Measurements from ENCODE around the gene ACTG2. TPM values are rescaled to one million over a fixed set of nuclear protein-coding genes. Genes with fewer than 3 reads are reported as not detected.

The ACTG2 gene
- total and polyA plus RNA-seq, 2 donors (not counting 1 experiment from before 2014, with no cell fraction given) = not detected

- Histone ChIP-seq H3K27ac (ENCODE audit: low read length in 2 of 2) (no peak overlapping the region), H3K4me3 (ENCODE audit: control extremely low read depth in 1 of 5, extremely low read depth in 1 of 5, insufficient read depth in 1 of 5, low read depth in 2 of 5, low read length in 4 of 5) (no peak overlapping the region), H3K4me1 (ENCODE audit: control insufficient read depth in 2 of 2, insufficient read depth in 2 of 2, low read length in 2 of 2) (no peaks in the 10 kb centered on the region), H3K36me3 (replicated peaks in 1 of 2; ENCODE audit: control extremely low read depth in 1 of 2, control insufficient read depth in 1 of 2, extremely low read depth in 1 of 2, insufficient read depth in 2 of 2, low read length in 1 of 2) (no peaks in the 10 kb centered on the region), H3K9me3 (ENCODE audit: control extremely low read depth in 1 of 3, control insufficient read depth in 2 of 3, insufficient read depth in 1 of 3, low read length in 2 of 3) (no peaks in the 10 kb centered on the region), H4K20me1 (ENCODE audit: control insufficient read depth, insufficient read depth, low read length, poor library complexity, severe bottlenecking) (no peaks in the 10 kb centered on the region), H2AFZ (ENCODE audit: insufficient read depth, low read depth, low read length, poor library complexity, severe bottlenecking) (no peak overlapping the region), H3K4me2 (replicated peaks; ENCODE audit: low read depth, low read length, poor library complexity, severe bottlenecking) (no peak overlapping the region), H3K27me3 (replicated peaks in 1 of 4; ENCODE audit: control extremely low read depth in 1 of 4, control insufficient read depth in 3 of 4, insufficient read depth in 4 of 4, low read length in 3 of 4) (no peaks in the 10 kb centered on the region), H3K9ac (ENCODE audit: low read length) (no peak overlapping the region), H3K79me2 (ENCODE audit: control insufficient read depth, insufficient read depth, low read length) (no peaks in the 10 kb centered on the region)
- 93% methylated on average over 8 of the region's 8 CpGs for WGBS (ENCODE audit: insufficient coverage)
- Mint-ChIP-seq H3K4me3 (no peak overlapping the region), H3K4me1 (no peaks in the 10 kb centered on the region), H3K9me3 (ENCODE audit: insufficient read depth) (no peaks in the 10 kb centered on the region), H3K27me3 (no peaks in the 10 kb centered on the region), H3K27ac (no peak overlapping the region)
- DNase-seq (no peak), ATAC-seq (ENCODE audit: low read depth) (no peak)
- intact Hi-C loops (cut with micrococcal nuclease) = no loop called here
- POLR2A ChIA-PET = no interaction called here
- CTCF ChIA-PET = interaction anchor here (0.6 kb wide), 1 partner anchor 492 kb away, joined by 3 read pairs; no protein-coding TSS in a partner anchor
- TF ChIP-seq EZH2 (IDR thresholded peaks at IDR 0.05; ENCODE audit: borderline replicate concordance, insufficient read depth, low read depth, low read length, poor library complexity, severe bottlenecking) (no peak), CTCF (IDR thresholded peaks at IDR 0.05) (no peak)
Observed at GRCh38 chr2:73913414-73914054, 20.7 kb downstream of the ACTG2 start.

- H4K20me1 ChIP-seq (ENCODE audit: control insufficient read depth, insufficient read depth, low read length, poor library complexity, severe bottlenecking) = no peaks in the 10 kb centered on the region
- no peaks in the 10 kb centered on the region for H3K27me3 ChIP-seq (replicated peaks in 1 of 4; ENCODE audit: control extremely low read depth in 1 of 4, control insufficient read depth in 3 of 4, insufficient read depth in 4 of 4, low read length in 3 of 4)
- H3K9me3 ChIP-seq (ENCODE audit: control extremely low read depth in 1 of 3, control insufficient read depth in 2 of 3, insufficient read depth in 1 of 3, low read length in 2 of 3) = no peaks in the 10 kb centered on the region
- intact Hi-C loops (cut with micrococcal nuclease) = no loop called here
- H3K4me1 ChIP-seq (ENCODE audit: control insufficient read depth in 2 of 2, insufficient read depth in 2 of 2, low read length in 2 of 2) = no peaks in the 10 kb centered on the region
- Mint-ChIP-seq H3K27me3 (no peaks in the 10 kb centered on the region), H3K27ac (no peak overlapping the region), H3K9me3 (ENCODE audit: insufficient read depth) (no peaks in the 10 kb centered on the region), H3K4me1 (no peaks in the 10 kb centered on the region), H3K4me3 (no peak overlapping the region)
- H3K79me2 ChIP-seq (ENCODE audit: control insufficient read depth, insufficient read depth, low read length) = no peaks in the 10 kb centered on the region
- no peaks in the 10 kb centered on the region for H3K36me3 ChIP-seq (replicated peaks in 1 of 2; ENCODE audit: control extremely low read depth in 1 of 2, control insufficient read depth in 1 of 2, extremely low read depth in 1 of 2, insufficient read depth in 2 of 2, low read length in 1 of 2)
- no peak overlapping the region for H2AFZ ChIP-seq (ENCODE audit: insufficient read depth, low read depth, low read length, poor library complexity, severe bottlenecking)
- POLR2A ChIA-PET = no interaction called here
- no peak overlapping the region for H3K4me2 ChIP-seq (replicated peaks; ENCODE audit: low read depth, low read length, poor library complexity, severe bottlenecking)
- ATAC-seq (ENCODE audit: low read depth) = no peak
- no CpG with 5 or more reads among the region's 4 CpGs for WGBS (ENCODE audit: insufficient coverage)
- H3K9ac ChIP-seq (ENCODE audit: low read length) = no peak overlapping the region
- DNase-seq = no peak
- H3K27ac ChIP-seq (ENCODE audit: low read length in 2 of 2) = no peak overlapping the region
- H3K4me3 ChIP-seq (ENCODE audit: control extremely low read depth in 1 of 5, extremely low read depth in 1 of 5, insufficient read depth in 1 of 5, low read depth in 2 of 5, low read length in 4 of 5) = no peak overlapping the region
- CTCF ChIA-PET = no interaction called here
- TF ChIP-seq EZH2 (IDR thresholded peaks at IDR 0.05; ENCODE audit: borderline replicate concordance, insufficient read depth, low read depth, low read length, poor library complexity, severe bottlenecking) (no peak), CTCF (IDR thresholded peaks at IDR 0.05) (no peak)
Observed at GRCh38 chr2:73914667-73915066, 21.9 kb downstream of the ACTG2 start.

All from B cell (primary cell).